ENCODE data around the gene RFXANK.

RFXANK gene

DNA sequence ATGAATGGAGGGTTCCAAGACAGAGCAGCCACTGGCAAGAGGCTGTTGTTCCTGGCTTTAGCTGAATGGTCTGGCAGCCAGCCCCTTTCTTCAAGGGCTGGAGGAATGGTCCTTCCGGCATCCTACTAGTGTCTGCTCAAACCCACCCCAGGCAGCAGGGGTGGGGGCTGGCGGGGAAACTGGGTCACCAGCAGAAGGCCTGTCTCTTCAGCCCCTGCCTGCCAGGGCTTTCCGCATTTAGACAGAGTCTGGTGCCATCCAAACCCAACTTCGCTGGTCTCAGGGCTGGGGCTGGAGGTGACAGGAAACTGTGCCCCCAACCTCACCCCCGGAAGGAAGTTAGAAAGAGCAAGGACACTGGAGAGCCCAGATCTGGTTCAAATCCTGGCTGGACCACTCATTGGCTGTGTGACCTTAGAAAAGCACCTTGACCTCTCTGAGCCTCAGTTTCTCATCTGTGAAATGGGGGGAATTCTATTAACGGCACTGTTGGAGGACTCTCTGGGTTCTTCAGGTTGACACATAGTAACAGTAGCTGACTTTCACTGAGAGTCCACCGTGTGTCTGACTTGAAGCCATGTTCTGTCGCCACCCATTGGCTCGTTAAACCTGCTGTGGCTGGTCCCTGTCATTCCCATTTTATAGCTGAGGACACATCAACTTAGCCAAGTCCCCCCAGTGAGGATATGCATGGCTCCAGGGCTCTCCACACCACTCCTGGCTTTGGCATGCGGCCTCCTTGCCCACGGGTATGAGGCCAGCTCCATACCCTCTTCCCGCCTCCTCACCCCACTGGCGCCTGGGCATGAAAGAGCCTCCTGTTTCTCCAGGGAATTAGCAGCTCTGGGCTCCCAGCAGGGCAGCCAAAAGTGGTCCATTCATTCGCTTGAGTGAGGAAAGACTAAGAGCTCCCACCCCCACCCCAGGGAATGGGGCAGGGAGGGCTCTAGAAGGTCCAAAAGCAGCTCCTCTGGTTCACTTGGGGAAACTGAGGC lies 13.7 kb downstream of the RFXANK start:
- Histone ChIP-seq H3K27me3 (ENCODE audit: insufficient read depth, low read length, poor library complexity, severe bottlenecking) (no peaks in the 10 kb centered on the region), H3K4me3 (ENCODE audit: low read length, poor library complexity, severe bottlenecking) (no peak overlapping the region), H3K4me1 (ENCODE audit: insufficient read depth, low read length, poor library complexity, severe bottlenecking) (peaks cover 6% of the 10 kb centered on the region), H3K36me3 (ENCODE audit: insufficient read depth, low read length) (no peaks in the 10 kb centered on the region; the same call in 1 of the 2 replicates), H3F3A (ENCODE audit: low read depth) (no peaks in the 10 kb centered on the region), H3K9me3 (ENCODE audit: insufficient read depth, low read depth, low read length) (no peaks in the 10 kb centered on the region), H3K4me2 (ENCODE audit: low read depth, low read length, poor library complexity, severe bottlenecking) (no peak overlapping the region), H4K20me1 (ENCODE audit: insufficient read depth, low read length, poor library complexity, severe bottlenecking) (no peaks in the 10 kb centered on the region), H3K79me2 (ENCODE audit: insufficient read depth, low read length) (peaks cover 20% of the 10 kb centered on the region), H3K9me2 (replicated peaks; ENCODE audit: low read depth, low read length) (no peaks in the 10 kb centered on the region), H3K9ac (ENCODE audit: low read depth, low read length, poor library complexity, severe bottlenecking) (no peak overlapping the region), H2AFZ (ENCODE audit: low read length) (no peak overlapping the region)
- no peak for TF ChIP-seq EZH2phosphoT487 (IDR thresholded peaks at IDR 0.05; ENCODE audit: borderline replicate concordance)
- TF ChIP-seq CTCF (conservative IDR thresholded peaks at IDR 0.05; ENCODE audit: low read length): no peak

GRCh38 chr19:19206938-19207337 lies 14.9 kb downstream of the RFXANK start:
- no peaks in the 10 kb centered on the region for H3K9me2 ChIP-seq (replicated peaks; ENCODE audit: low read depth, low read length)
- H3K4me3 ChIP-seq (ENCODE audit: low read length, poor library complexity, severe bottlenecking): no peak overlapping the region

More at GRCh38 chr19:19206938-19207337, 14.9 kb downstream of the RFXANK start:
- Histone ChIP-seq H3K4me2 (ENCODE audit: low read depth, low read length, poor library complexity, severe bottlenecking) (no peak overlapping the region), H3K9me3 (ENCODE audit: insufficient read depth, low read depth, low read length) (no peaks in the 10 kb centered on the region), H3F3A (ENCODE audit: low read depth) (no peaks in the 10 kb centered on the region), H3K27me3 (ENCODE audit: insufficient read depth, low read length, poor library complexity, severe bottlenecking) (no peaks in the 10 kb centered on the region), H3K79me2 (ENCODE audit: insufficient read depth, low read length) (peaks cover 12% of the 10 kb centered on the region), H3K4me1 (ENCODE audit: insufficient read depth, low read length, poor library complexity, severe bottlenecking) (no peaks in the 10 kb centered on the region), H2AFZ (ENCODE audit: low read length) (no peak overlapping the region), H3K9ac (ENCODE audit: low read depth, low read length, poor library complexity, severe bottlenecking) (no peak overlapping the region), H3K36me3 (ENCODE audit: insufficient read depth, low read length) (no peaks in the 10 kb centered on the region), H4K20me1 (ENCODE audit: insufficient read depth, low read length, poor library complexity, severe bottlenecking) (no peaks in the 10 kb centered on the region)
- TF ChIP-seq EZH2phosphoT487 (IDR thresholded peaks at IDR 0.05; ENCODE audit: borderline replicate concordance): no peak
- no peak for TF ChIP-seq CTCF (conservative IDR thresholded peaks at IDR 0.05; ENCODE audit: low read length)

All from Loucy (cell line).